BE2C (cell line): ENCODE data around the gene HSPA12A.

Experiments used
- DNase-seq: peaks from one replicate; pipeline ENCODE4 v3.0.0-alpha.2; 2020
- H3K27me3 ChIP-seq: fragments of 250-450 bp; sonication (Bioruptor Pico); 2 replicates; pipeline ENCODE4 v1.5.1; 2020; ENCODE audit warnings: mild to moderate bottlenecking
- H3K36me3 ChIP-seq: fragments of 250-450 bp; sonication (Bioruptor Pico); 2 replicates; pipeline ENCODE4 v1.5.1; 2020; ENCODE audit warnings: mild to moderate bottlenecking
- H3K4me1 ChIP-seq: fragments of 250-450 bp; sonication (Bioruptor Pico); 2 replicates; pipeline ENCODE4 v1.5.1; 2020
- H3K4me3 ChIP-seq: 2 replicates; pipeline ENCODE4 v1.5.1; 2011; ENCODE audit warnings: low read depth, low read length
- H3K9me3 ChIP-seq: fragments of 250-450 bp; sonication (Bioruptor Pico); 2 replicates; pipeline ENCODE4 v1.5.1; 2020
- CTCF ChIP-seq: IDR thresholded peaks from 2 replicates; pipeline ENCODE4 v1.5.1; 2012; ENCODE audit warnings: mild to moderate bottlenecking, low read depth, low read length

The HSPA12A gene

GRCh38 chr10:116637830-116638229 is 104.5 kb downstream of the HSPA12A start:
- TF ChIP-seq CTCF: no peak
- Histone ChIP-seq H3K4me3 (no peak overlapping the region), H3K9me3 (no peaks in the 10 kb centered on the region), H3K27me3 (no peaks in the 10 kb centered on the region), H3K4me1 (no peaks in the 10 kb centered on the region), H3K36me3 (no peaks in the 10 kb centered on the region)
- no peak for DNase-seq

- Histone ChIP-seq H3K4me1 (no peaks in the 10 kb centered on the region), H3K36me3 (no peaks in the 10 kb centered on the region), H3K27me3 (no peaks in the 10 kb centered on the region), H3K4me3 (no peak overlapping the region), H3K9me3 (no peaks in the 10 kb centered on the region)
- DNase-seq: no peak
- TF ChIP-seq CTCF: no peak
Measured at GRCh38 chr10:116636976-116637375, 105.4 kb downstream of the HSPA12A start.

GRCh38 chr10:116636385-116636784 is 106.0 kb downstream of the HSPA12A start:
- no peak for TF ChIP-seq CTCF
- Histone ChIP-seq H3K27me3 (no peaks in the 10 kb centered on the region), H3K4me1 (no peaks in the 10 kb centered on the region), H3K4me3 (no peak overlapping the region), H3K36me3 (no peaks in the 10 kb centered on the region), H3K9me3 (no peaks in the 10 kb centered on the region)
- DNase-seq: no peak

- no peak for DNase-seq
- Histone ChIP-seq H3K4me3 (no peak overlapping the region), H3K36me3 (no peaks in the 10 kb centered on the region), H3K27me3 (no peaks in the 10 kb centered on the region), H3K4me1 (no peaks in the 10 kb centered on the region), H3K9me3 (no peaks in the 10 kb centered on the region)
- TF ChIP-seq CTCF: no peak
Measured at GRCh38 chr10:116634126-116634975, 108.0 kb downstream of the HSPA12A start.

- H3K36me3 ChIP-seq: no peaks in the 10 kb centered on the region
- H3K27me3 ChIP-seq: no peaks in the 10 kb centered on the region
- TF ChIP-seq CTCF: no peak
- H3K4me3 ChIP-seq: no peak overlapping the region
- H3K4me1 ChIP-seq: no peaks in the 10 kb centered on the region
- no peaks in the 10 kb centered on the region for H3K9me3 ChIP-seq
- DNase-seq: no peak
Measured at GRCh38 chr10:116633216-116633600, 109.2 kb downstream of the HSPA12A start.

- no peaks in the 10 kb centered on the region for H3K4me1 ChIP-seq
- DNase-seq: no peak
- peaks cover under 1% of the 10 kb centered on the region for H3K27me3 ChIP-seq
- no peak for TF ChIP-seq CTCF
- no peak overlapping the region for H3K4me3 ChIP-seq
- no peaks in the 10 kb centered on the region for H3K36me3 ChIP-seq
- H3K9me3 ChIP-seq: no peaks in the 10 kb centered on the region
Measured at GRCh38 chr10:116632596-116633215, 109.7 kb downstream of the HSPA12A start.
